Glutamatergic neuron (in vitro differentiated cells): ENCODE measurements around the gene SRMS. TPM values are rescaled to one million over a fixed set of nuclear protein-coding genes. Genes with fewer than 3 reads are reported as not detected.

Experiments
- DNase-seq: peaks from one replicate; pipeline ENCODE4 v3.0.0; 2022
- H3K27ac Mint-ChIP-seq: one replicate; pipeline ENCODE4 v1.8.0; 2020; ENCODE audit warnings: mild to moderate bottlenecking, mixed read lengths, inconsistent platforms; ENCODE audit not compliant: unreplicated experiment
- H3K27me3 Mint-ChIP-seq: one replicate; pipeline ENCODE4 v1.8.0; 2020; ENCODE audit warnings: mild to moderate bottlenecking, moderate library complexity, mixed read lengths, inconsistent platforms; ENCODE audit not compliant: unreplicated experiment
- H3K36me3 Mint-ChIP-seq: one replicate; pipeline ENCODE4 v1.8.0; 2020; ENCODE audit warnings: mild to moderate bottlenecking, mixed read lengths, inconsistent platforms; ENCODE audit not compliant: unreplicated experiment
- H3K4me1 Mint-ChIP-seq: one replicate; pipeline ENCODE4 v1.8.0; 2020; ENCODE audit warnings: mild to moderate bottlenecking, low read depth, mixed read lengths, inconsistent platforms; ENCODE audit not compliant: unreplicated experiment
- H3K4me3 Mint-ChIP-seq: one replicate; pipeline ENCODE4 v1.8.0; 2020; ENCODE audit warnings: mild to moderate bottlenecking, mixed read lengths, inconsistent platforms; ENCODE audit not compliant: unreplicated experiment
- H3K9me3 Mint-ChIP-seq: one replicate; pipeline ENCODE4 v1.8.0; 2020; ENCODE audit warnings: mild to moderate bottlenecking, moderate library complexity, mixed read lengths, inconsistent platforms; ENCODE audit not compliant: unreplicated experiment
- CTCF ChIP-seq: fragments of 200-600 bp; sonication (generic); IDR thresholded peaks from one replicate; pipeline ENCODE4 v1.5.0; 2021; ENCODE audit not compliant: partially characterized antibody, unreplicated experiment
- total RNA-seq: library from RNA; stranded (reverse); fragmentation: NEBNext Ultra II Directional; extraction: Animal tissue kit (Norgen Biotek cat#: 25700); gene quantifications from one replicate; pipeline ENCODE4 v1.2.1, GENCODE V29; 2021; ENCODE audit not compliant: unreplicated experiment

The SRMS gene
- total RNA-seq, 1 donor from 2014 or later, result not detected

GRCh38 chr20:63591786-63592355, 44.3 kb upstream of the SRMS start:
- Mint-ChIP-seq H3K27ac (no peak overlapping the region), H3K36me3 (no peaks in the 10 kb centered on the region), H3K4me1 (peaks cover 5% of the 10 kb centered on the region), H3K4me3 (no peak overlapping the region), H3K27me3 (peaks cover 2% of the 10 kb centered on the region), H3K9me3 (peaks cover 2% of the 10 kb centered on the region)
- TF ChIP-seq CTCF, result no peak
- DNase-seq, result no peak

GRCh38 chr20:63591147-63591533, 43.6 kb upstream of the SRMS start:
- Mint-ChIP-seq H3K27me3 (peaks cover 2% of the 10 kb centered on the region), H3K4me3 (no peak overlapping the region), H3K4me1 (peaks cover 5% of the 10 kb centered on the region), H3K9me3 (peaks cover 2% of the 10 kb centered on the region), H3K27ac (no peak overlapping the region), H3K36me3 (no peaks in the 10 kb centered on the region)
- DNase-seq, result no peak
- no peak for TF ChIP-seq CTCF

GRCh38 chr20:63590218-63591146, 42.9 kb upstream of the SRMS start:
- peaks cover 2% of the 10 kb centered on the region for H3K9me3 Mint-ChIP-seq
- peaks cover 4% of the 10 kb centered on the region for H3K27me3 Mint-ChIP-seq
- no peaks in the 10 kb centered on the region for H3K36me3 Mint-ChIP-seq
- DNase-seq, result no peak
- no peak overlapping the region for H3K27ac Mint-ChIP-seq
- H3K4me1 Mint-ChIP-seq, result peaks cover 5% of the 10 kb centered on the region
- no peak for TF ChIP-seq CTCF
- no peak overlapping the region for H3K4me3 Mint-ChIP-seq

- peaks cover 5% of the 10 kb centered on the region for H3K4me1 Mint-ChIP-seq
- H3K9me3 Mint-ChIP-seq, result peaks cover 2% of the 10 kb centered on the region
- TF ChIP-seq CTCF, result no peak
- no peak overlapping the region for H3K27ac Mint-ChIP-seq
- H3K36me3 Mint-ChIP-seq, result no peaks in the 10 kb centered on the region
- DNase-seq, result no peak
- H3K27me3 Mint-ChIP-seq, result peaks cover 4% of the 10 kb centered on the region
- H3K4me3 Mint-ChIP-seq, result no peak overlapping the region
Observed at GRCh38 chr20:63589261-63590217, 42.0 kb upstream of the SRMS start.
